Lung (tissue), 12 donors: ENCODE data around the gene CACNA1D. TPM values are rescaled to one million over a fixed set of nuclear protein-coding genes. Genes with fewer than 3 reads are reported as not detected.
A peak's percentile ranks its signal among the peaks of the same experiment; 100 is the strongest.

Experiments
- ATAC-seq: fragments of 200-7000 bp; cut with Tn5 transposase; one replicate; pipeline ENCODE4 v1.9.1; 2020; ENCODE audit warnings: moderate number of reproducible peaks; ENCODE audit not compliant: insufficient read depth, low FRiP score
- DNase-seq, 3 donors: peaks; one replicate each; pipeline ENCODE4 v3.0.0-alpha.2; 2013 to 2017
- H3K27ac ChIP-seq, 2 donors: one replicate each; pipeline ENCODE4 v1.5.1; 2013; ENCODE audit warnings: mild to moderate bottlenecking in 2 of 2, moderate library complexity in 2 of 2, control low read depth in 1 of 2, inconsistent platforms in 1 of 2, low read depth in 1 of 2, low read length in 1 of 2
- H3K27me3 ChIP-seq, 3 donors: one replicate each; pipeline ENCODE4 v1.5.1; 2013; ENCODE audit warnings: low read length in 2 of 3; ENCODE audit not compliant: control insufficient read depth in 3 of 3, insufficient read depth in 3 of 3
- H3K36me3 ChIP-seq, 4 donors: one replicate each; pipeline ENCODE4 v1.5.1; 2013; ENCODE audit warnings: low read length in 4 of 4, mild to moderate bottlenecking in 1 of 4, moderate library complexity in 1 of 4; ENCODE audit not compliant: control insufficient read depth in 4 of 4, insufficient read depth in 4 of 4
- H3K4me1 ChIP-seq, 5 donors: one replicate each; pipeline ENCODE4 v1.5.1; 2013; ENCODE audit warnings: low read length in 5 of 5, mild to moderate bottlenecking in 2 of 5, moderate library complexity in 1 of 5; ENCODE audit not compliant: control insufficient read depth in 5 of 5, insufficient read depth in 5 of 5
- H3K4me3 ChIP-seq: one replicate; pipeline ENCODE4 v1.5.1; 2013; ENCODE audit warnings: mild to moderate bottlenecking, control low read depth, moderate library complexity
- H3K9ac ChIP-seq, 2 donors: one replicate each; pipeline ENCODE4 v1.5.1; 2013; ENCODE audit warnings: low read length in 2 of 2, control low read depth in 1 of 2; ENCODE audit not compliant: insufficient read depth in 1 of 2
- H3K9me3 ChIP-seq, 4 donors: one replicate each; pipeline ENCODE4 v1.5.1; 2013; ENCODE audit warnings: low read length in 3 of 4, mild to moderate bottlenecking in 1 of 4, moderate library complexity in 1 of 4; ENCODE audit not compliant: control insufficient read depth in 4 of 4, insufficient read depth in 3 of 4
- WGBS, 2 donors: extraction: QIAGEN DNeasy Blood & Tissue Kit; methylation state at CpG; one replicate each; pipeline ENCODE4 v1.1.7; 2013; 5-methylcytosine and 5-hydroxymethylcytosine counted together
- polyA plus RNA-seq, 2 donors: library from polyadenylated mRNA; stranded (reverse); fragments of 200-250 nt; gene quantifications; one replicate each; pipeline ENCODE4 v1.2.1, GENCODE V29; 2013
- total RNA-seq, 2 donors: library from RNA; depleted of rRNA in 1 of 2; stranded (reverse); fragments of >200 nt in 1 of 2; gene quantifications; one replicate each; pipeline ENCODE4 v1.2.1, GENCODE V29; 2014 to 2021
- TF ChIP-seq, protein P1 (sequence below): IDR thresholded peaks from 2 replicates; pipeline ENCODE4 v1.5.1; 2012; ENCODE audit warnings: mild to moderate bottlenecking; ENCODE audit errors: control extremely low read depth, extremely low read depth
- donor health status: control.
- donor health status: control.
- donor health status: Bipolar disorder and iron deficiency.
- donor health status: healthy.
- donor health status: DM: yes; HTN: yes; CAD: no.

CACNA1D gene
- total and polyA plus RNA-seq, 4 donors: 2.7 to 96.8 (median 23.1) TPM

DNA sequence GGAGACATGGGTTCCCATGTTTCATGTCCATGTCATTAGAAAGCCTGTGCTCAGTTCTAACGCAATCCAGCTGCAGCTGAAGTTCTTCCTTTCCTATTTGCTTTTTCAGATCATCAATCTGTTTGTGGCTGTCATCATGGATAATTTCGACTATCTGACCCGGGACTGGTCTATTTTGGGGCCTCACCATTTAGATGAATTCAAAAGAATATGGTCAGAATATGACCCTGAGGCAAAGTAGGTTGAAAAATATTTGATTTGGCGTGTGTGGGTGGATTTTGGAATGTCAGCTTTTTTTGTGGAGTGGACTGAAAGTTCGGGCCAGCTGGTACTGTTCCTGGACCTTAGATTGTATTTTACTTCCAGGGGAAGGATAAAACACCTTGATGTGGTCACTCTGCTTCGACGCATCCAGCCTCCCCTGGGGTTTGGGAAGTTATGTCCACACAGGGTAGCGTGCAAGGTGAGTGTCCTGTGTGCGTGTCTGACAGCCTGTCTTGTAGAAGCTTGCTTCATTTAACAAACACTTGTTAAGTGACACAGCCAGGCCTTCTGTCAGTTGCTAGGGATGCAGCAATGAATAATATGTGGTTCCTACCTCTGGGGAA lies 282.2 kb downstream of the CACNA1D start:
- 50 to 79% methylated on average over 9 of the region's 9 CpGs for WGBS, 2 donors
- H3K27me3 ChIP-seq: no peaks in the 10 kb centered on the region
- ATAC-seq (no peak), DNase-seq (no peak)
- H3K27ac ChIP-seq: peak overlapping the region in 1 of 2 donors; percentile 52
- H3K4me3 ChIP-seq: no peak overlapping the region
- peaks cover 0 to 47% (median 20%) of the 10 kb centered on the region in 4 donors for H3K36me3 ChIP-seq
- TF ChIP-seq, protein P1, sequence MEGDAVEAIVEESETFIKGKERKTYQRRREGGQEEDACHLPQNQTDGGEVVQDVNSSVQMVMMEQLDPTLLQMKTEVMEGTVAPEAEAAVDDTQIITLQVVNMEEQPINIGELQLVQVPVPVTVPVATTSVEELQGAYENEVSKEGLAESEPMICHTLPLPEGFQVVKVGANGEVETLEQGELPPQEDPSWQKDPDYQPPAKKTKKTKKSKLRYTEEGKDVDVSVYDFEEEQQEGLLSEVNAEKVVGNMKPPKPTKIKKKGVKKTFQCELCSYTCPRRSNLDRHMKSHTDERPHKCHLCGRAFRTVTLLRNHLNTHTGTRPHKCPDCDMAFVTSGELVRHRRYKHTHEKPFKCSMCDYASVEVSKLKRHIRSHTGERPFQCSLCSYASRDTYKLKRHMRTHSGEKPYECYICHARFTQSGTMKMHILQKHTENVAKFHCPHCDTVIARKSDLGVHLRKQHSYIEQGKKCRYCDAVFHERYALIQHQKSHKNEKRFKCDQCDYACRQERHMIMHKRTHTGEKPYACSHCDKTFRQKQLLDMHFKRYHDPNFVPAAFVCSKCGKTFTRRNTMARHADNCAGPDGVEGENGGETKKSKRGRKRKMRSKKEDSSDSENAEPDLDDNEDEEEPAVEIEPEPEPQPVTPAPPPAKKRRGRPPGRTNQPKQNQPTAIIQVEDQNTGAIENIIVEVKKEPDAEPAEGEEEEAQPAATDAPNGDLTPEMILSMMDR: no peak
- peaks cover 0 to 14% (median 2%) of the 10 kb centered on the region in 5 donors for H3K4me1 ChIP-seq
- H3K9me3 ChIP-seq: no peaks in the 10 kb centered on the region
- H3K9ac ChIP-seq: no peak overlapping the region

DNA sequence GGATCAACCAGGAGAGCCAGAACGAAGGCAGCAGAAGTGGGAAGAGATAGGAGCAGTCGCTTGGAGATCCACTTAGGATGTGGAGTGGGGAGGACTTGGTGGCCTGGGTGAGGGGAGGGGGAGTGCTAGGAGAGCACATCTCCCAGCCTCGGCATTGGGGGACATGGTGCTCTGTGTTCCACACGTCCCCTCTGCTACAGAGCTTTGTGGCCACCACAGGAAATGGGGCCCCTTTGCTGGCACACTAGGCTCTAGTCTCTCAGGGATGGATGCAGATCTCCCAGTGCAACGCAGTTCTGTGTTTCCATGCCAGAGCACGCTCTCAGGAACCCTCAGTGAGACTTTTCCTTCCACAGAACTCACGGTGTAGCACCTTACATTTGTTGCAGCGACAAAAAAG lies 283.1 kb downstream of the CACNA1D start:
- no peaks in the 10 kb centered on the region for H3K27me3 ChIP-seq
- H3K4me1 ChIP-seq: peaks cover 0 to 14% (median under 1%) of the 10 kb centered on the region in 5 donors
- H3K9me3 ChIP-seq: no peaks in the 10 kb centered on the region
- peak overlapping the region in 1 of 2 donors; percentile 42 for H3K27ac ChIP-seq
- no peak overlapping the region for H3K9ac ChIP-seq
- DNase-seq: no peak
- 57 to 75% methylated on average over 8 of the region's 8 CpGs for WGBS, 2 donors
- no peak for ATAC-seq
- no peak overlapping the region for H3K4me3 ChIP-seq
- H3K36me3 ChIP-seq: peaks cover 0 to 44% (median 18%) of the 10 kb centered on the region in 4 donors
- TF ChIP-seq, protein P1: no peak

DNA sequence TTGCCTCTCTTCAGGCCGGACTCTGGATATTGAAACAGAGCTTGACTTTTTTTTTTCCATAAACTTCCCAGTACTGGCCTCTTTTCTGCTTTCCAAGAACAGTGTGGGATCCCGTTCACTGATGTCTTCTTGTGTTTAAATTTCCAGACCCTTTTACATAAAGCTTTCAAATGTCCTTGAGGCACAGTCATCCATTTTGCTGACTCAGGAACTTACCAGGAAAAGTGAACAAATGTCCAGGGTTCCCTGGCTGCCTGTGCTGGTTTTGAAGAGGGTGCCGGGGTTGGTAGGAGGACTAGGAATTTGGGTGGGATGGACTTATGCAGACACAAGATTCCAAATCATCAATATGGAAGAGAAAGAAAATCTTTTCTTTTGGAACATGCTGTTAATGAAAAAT lies 283.7 kb downstream of the CACNA1D start:
- no peaks in the 10 kb centered on the region for H3K9me3 ChIP-seq
- H3K36me3 ChIP-seq: peaks cover 0 to 51% (median 16%) of the 10 kb centered on the region in 4 donors
- no peak overlapping the region for H3K4me3 ChIP-seq
- DNase-seq: no peak
- H3K9ac ChIP-seq: no peak overlapping the region
- WGBS, 2 donors: 94 to 95% methylated on average over 3 of the region's 3 CpGs
- H3K4me1 ChIP-seq: peaks cover 0 to 13% (median 0%) of the 10 kb centered on the region in 5 donors
- no peak for ATAC-seq
- no peak overlapping the region for H3K27ac ChIP-seq
- H3K27me3 ChIP-seq: no peaks in the 10 kb centered on the region
- TF ChIP-seq, protein P1: no peak
